Fibroblast of the aortic adventitia (primary cell): Measurements from ENCODE around the gene SEC14L5. TPM values are rescaled to one million over a fixed set of nuclear protein-coding genes. Genes with fewer than 3 reads are reported as not detected.
A peak's percentile ranks its signal among the peaks of the same experiment; 100 is the strongest.

Experiments
- DNase-seq: peaks from one replicate; pipeline ENCODE4 v3.0.0-alpha.2; 2010; ENCODE audit warnings: low read depth
- H3K4me3 ChIP-seq: 2 replicates; pipeline ENCODE4 v1.5.1; 2011; ENCODE audit warnings: low read depth, mild to moderate bottlenecking, control low read depth, low read length, moderate library complexity
- CTCF ChIP-seq: IDR thresholded peaks from 2 replicates; pipeline ENCODE4 v1.5.1; 2011; ENCODE audit warnings: mild to moderate bottlenecking, low read length, control low read depth, inconsistent platforms; ENCODE audit not compliant: insufficient read depth
- total RNA-seq: library from RNA; depleted of rRNA; stranded (reverse); fragments of >200 nt; gene quantifications from 2 replicates; pipeline ENCODE4 v1.2.3, GENCODE V29; 2012; ENCODE audit warnings: low replicate concordance

The SEC14L5 gene
- total RNA-seq, 1 donor: 1.2 TPM

GRCh38 chr16:4936181-4936990, 21.7 kb upstream of the SEC14L5 start:
- DNase-seq: no peak
- H3K4me3 ChIP-seq: peak overlapping the region; percentile 75
- TF ChIP-seq CTCF: peak; percentile 4

- H3K4me3 ChIP-seq: peak within 1 kb of the TSS; percentile 75
- no peak for TF ChIP-seq CTCF
- no peak for DNase-seq
These were observed 20.9 kb upstream of the SEC14L5 start, which contains the start of gene PPL for GRCh38 chr16:4936991-4937781. TSS of gene PPL (minus strand) at chr16:4937148. CDS start at chr16:4937045, 103 bp downstream.

GRCh38 chr16:4937782-4938682, 20.1 kb upstream of the SEC14L5 start:
- TF ChIP-seq CTCF: no peak
- no peak for DNase-seq
- no peak overlapping the region for H3K4me3 ChIP-seq

- no peak for TF ChIP-seq CTCF
- H3K4me3 ChIP-seq: no peak overlapping the region
- DNase-seq: peak; percentile 50
These were observed 19.5 kb upstream of the SEC14L5 start for GRCh38 chr16:4938683-4939030.

- TF ChIP-seq CTCF: no peak
- no peak for DNase-seq
- H3K4me3 ChIP-seq: no peak overlapping the region
These were observed 17.4 kb upstream of the SEC14L5 start for GRCh38 chr16:4940719-4941118.

- H3K4me3 ChIP-seq: no peak overlapping the region
- TF ChIP-seq CTCF: no peak
- DNase-seq: no peak
These were observed 15.6 kb upstream of the SEC14L5 start for GRCh38 chr16:4942481-4942880.
